HG03108 (cell line): ENCODE data around the gene TCF7L2.

Experiments used
- ATAC-seq: cut with Tn5 transposase; IDR thresholded peaks from one replicate; pipeline ENCODE4 v1.9.1; 2021; ENCODE audit warnings: moderate library complexity; ENCODE audit not compliant: unreplicated experiment

TCF7L2 gene

GRCh38 chr10:112949875-112950507 lies at the start of gene TCF7L2:
Gene TCF7L2, plus strand, starts transcription at chr10:112950247. Its CDS starts 510 bp downstream, at chr10:112950757.
- no peak for ATAC-seq

- no peak for ATAC-seq
Measured at GRCh38 chr10:112902730-112903129, 47.3 kb upstream of the TCF7L2 start.

- ATAC-seq = no peak
Measured at GRCh38 chr10:112904000-112904399, 46.0 kb upstream of the TCF7L2 start.

- ATAC-seq = no peak
Measured at GRCh38 chr10:112906945-112907344, 43.1 kb upstream of the TCF7L2 start.

GRCh38 chr10:112907893-112908292 lies 42.2 kb upstream of the TCF7L2 start:
- no peak for ATAC-seq

- ATAC-seq = no peak
Measured at GRCh38 chr10:112911206-112911605, 38.8 kb upstream of the TCF7L2 start.

GRCh38 chr10:112912410-112912928 lies 37.6 kb upstream of the TCF7L2 start:
- ATAC-seq = no peak

- no peak for ATAC-seq
Measured at GRCh38 chr10:112913255-112913654, 36.8 kb upstream of the TCF7L2 start.

- no peak for ATAC-seq
Measured at GRCh38 chr10:112913661-112914287, 36.3 kb upstream of the TCF7L2 start.

- no peak for ATAC-seq
Measured at GRCh38 chr10:112914288-112914952, 35.6 kb upstream of the TCF7L2 start.

- no peak for ATAC-seq
Measured at GRCh38 chr10:112915590-112916572, 34.2 kb upstream of the TCF7L2 start.

- ATAC-seq = no peak
Measured at GRCh38 chr10:112917681-112918080, 32.4 kb upstream of the TCF7L2 start.

GRCh38 chr10:112918771-112919170 lies 31.3 kb upstream of the TCF7L2 start:
- no peak for ATAC-seq

- ATAC-seq = no peak
Measured at GRCh38 chr10:112919721-112920120, 30.3 kb upstream of the TCF7L2 start.

- ATAC-seq = no peak
Measured at GRCh38 chr10:112926906-112927688, 22.9 kb upstream of the TCF7L2 start.

- no peak for ATAC-seq
Measured at GRCh38 chr10:112927980-112928379, 22.1 kb upstream of the TCF7L2 start.

GRCh38 chr10:112932658-112933057 lies 17.4 kb upstream of the TCF7L2 start:
- no peak for ATAC-seq

GRCh38 chr10:112934193-112934592 lies 15.9 kb upstream of the TCF7L2 start:
- no peak for ATAC-seq

- no peak for ATAC-seq
Measured at GRCh38 chr10:112938808-112939482, 11.1 kb upstream of the TCF7L2 start.
